ENCODE results near the gene SDC1.

The SDC1 gene

GRCh38 chr2:20217041-20217970, 7.6 kb downstream of the SDC1 start:
- H3K4me3 ChIP-seq (ENCODE audit: low read depth, low read length): no peak overlapping the region
- no peak for TF ChIP-seq POLR2A (IDR thresholded peaks at IDR 0.05; ENCODE audit: extremely low read depth, insufficient read length)
- TF ChIP-seq MYC (IDR thresholded peaks at IDR 0.05; ENCODE audit: low read depth, low read length): no peak
- TF ChIP-seq CTCF (IDR thresholded peaks at IDR 0.05; ENCODE audit: low read depth, low read length): no peak
- no peak for TF ChIP-seq MAX (IDR thresholded peaks at IDR 0.05; ENCODE audit: low read depth, low read length)
- peak; percentile 41 for DNase-seq (ENCODE audit: low read depth)

GRCh38 chr2:20216130-20217025, 8.6 kb downstream of the SDC1 start:
- no peak for DNase-seq (ENCODE audit: low read depth)
- TF ChIP-seq MAX (IDR thresholded peaks at IDR 0.05; ENCODE audit: low read depth, low read length) (no peak), CTCF (IDR thresholded peaks at IDR 0.05; ENCODE audit: low read depth, low read length) (no peak), POLR2A (IDR thresholded peaks at IDR 0.05; ENCODE audit: extremely low read depth, insufficient read length) (no peak), MYC (IDR thresholded peaks at IDR 0.05; ENCODE audit: low read depth, low read length) (no peak)
- H3K4me3 ChIP-seq (ENCODE audit: low read depth, low read length): no peak overlapping the region

GRCh38 chr2:20215183-20216040, 9.5 kb downstream of the SDC1 start:
- no peak for DNase-seq (ENCODE audit: low read depth)
- no peak overlapping the region for H3K4me3 ChIP-seq (ENCODE audit: low read depth, low read length)
- no peak for TF ChIP-seq CTCF (IDR thresholded peaks at IDR 0.05; ENCODE audit: low read depth, low read length)
- TF ChIP-seq POLR2A (IDR thresholded peaks at IDR 0.05; ENCODE audit: extremely low read depth, insufficient read length): no peak
- no peak for TF ChIP-seq MAX (IDR thresholded peaks at IDR 0.05; ENCODE audit: low read depth, low read length)

- TF ChIP-seq POLR2A (IDR thresholded peaks at IDR 0.05; ENCODE audit: extremely low read depth, insufficient read length) (no peak), CTCF (IDR thresholded peaks at IDR 0.05; ENCODE audit: low read depth, low read length) (no peak), MYC (IDR thresholded peaks at IDR 0.05; ENCODE audit: low read depth, low read length) (no peak), MAX (IDR thresholded peaks at IDR 0.05; ENCODE audit: low read depth, low read length) (no peak)
- peak; percentile 50 for DNase-seq (ENCODE audit: low read depth)
- no peak overlapping the region for H3K4me3 ChIP-seq (ENCODE audit: low read depth, low read length)
Measured at GRCh38 chr2:20214566-20215182, 10.3 kb downstream of the SDC1 start.

Measured in NB4 (cell line).